GM12878 (cell line): ENCODE data around the gene FKBP2. TPM values are rescaled to one million over a fixed set of nuclear protein-coding genes. Genes with fewer than 3 reads are reported as not detected.

Source experiments
- EP300 ChIP-seq, 2 experiments: fragments of 150-350 bp in 1 of 2; IDR thresholded peaks; 2 replicates each; pipeline ENCODE4 v1.6.1; 2011 to 2012; ENCODE audit warnings: low read depth in 2 of 2, low read length in 2 of 2, borderline replicate concordance in 1 of 2, improper control_type of control experiment in 1 of 2, inconsistent platforms in 1 of 2; ENCODE audit not compliant: control insufficient read depth in 1 of 2
- JUNB ChIP-seq: IDR thresholded peaks from 2 replicates; pipeline ENCODE4 v1.6.1; 2016; ENCODE audit warnings: antibody characterized with exemption, mild to moderate bottlenecking
- NBN ChIP-seq: fragments of 450-650 bp; IDR thresholded peaks from 2 replicates; pipeline ENCODE4 v1.6.1; 2016
- NFXL1 ChIP-seq: fragments of 450-650 bp; IDR thresholded peaks from 2 replicates; pipeline ENCODE4 v1.6.1; 2017; ENCODE audit warnings: antibody characterized with exemption, mild to moderate bottlenecking, borderline replicate concordance
- NR2C2 ChIP-seq: IDR thresholded peaks from 2 replicates; pipeline ENCODE4 v1.6.1; 2011; ENCODE audit warnings: borderline replicate concordance, low read depth; ENCODE audit not compliant: control insufficient read depth, insufficient read length
- RAD51 ChIP-seq: fragments of 450-650 bp; IDR thresholded peaks from 2 replicates; pipeline ENCODE4 v1.6.1; 2016; ENCODE audit warnings: moderate library complexity, mild to moderate bottlenecking, inconsistent platforms
- polyA plus RNA-seq, 11 experiments: library from polyadenylated mRNA; depleted of rRNA in 4 of 11; unstranded in 6 of 11; stranded (reverse) in 5 of 11; fragments of >200 nt; fragmentation: Nextera tagmentation in 4 of 11; fragmentation: Illumina TruSeq in 1 of 11; extraction: Ambion mirVana in 4 of 11; extraction: Trizol in 1 of 11; gene quantifications; 1 replicate in 1 of 11; 2 replicates in 10 of 11; pipeline versions ENCODE4 v1.2.1 to v1.2.3, GENCODE V29; 2011 to 2016; ENCODE audit warnings: inconsistent platforms in 2 of 11, missing spikeins in 2 of 11, low read depth in 1 of 11
- total RNA-seq, 4 experiments: library from RNA; depleted of rRNA in 3 of 4; stranded (reverse); fragments of >200 nt in 3 of 4; fragmentation: Illumina TruSeq in 1 of 4; extraction: Trizol in 1 of 4; gene quantifications; 2 replicates each; pipeline versions ENCODE4 v1.2.1 to v1.2.3, GENCODE V29; 2013 to 2021
- TF ChIP-seq, protein P1 (sequence below): fragments of 450-650 bp; IDR thresholded peaks from 2 replicates; pipeline ENCODE4 v1.6.1; 2018; ENCODE audit warnings: mild to moderate bottlenecking, low read depth, moderate library complexity; ENCODE audit not compliant: partially characterized antibody
- TF ChIP-seq, protein P2 (sequence below): fragments of 150-350 bp; IDR thresholded peaks from 2 replicates; pipeline ENCODE4 v1.6.1; 2016; ENCODE audit warnings: low read depth, low read length
- TF ChIP-seq, protein P3 (sequence below): IDR thresholded peaks from 2 replicates; pipeline ENCODE4 v1.6.1; 2012; ENCODE audit warnings: mild to moderate bottlenecking, low read depth, low read length
- TF ChIP-seq, protein P4 (sequence below): IDR thresholded peaks from 2 replicates; pipeline ENCODE4 v1.6.1; 2011; ENCODE audit warnings: low read depth, low read length, improper control_type of control experiment, borderline replicate concordance
- TF ChIP-seq, protein P5 (sequence below): fragments of 450-650 bp; IDR thresholded peaks from 2 replicates; pipeline ENCODE4 v1.6.1; 2017; ENCODE audit warnings: antibody characterized with exemption, mild to moderate bottlenecking, moderate library complexity

FKBP2 gene
- total and polyA plus RNA-seq, 10 of the 15 experiments (the other 5 are each of a cell fraction or from before 2014, with no cell fraction given), result 1.8 to 99.7 (median 39.5) TPM

- TF ChIP-seq, protein P1, sequence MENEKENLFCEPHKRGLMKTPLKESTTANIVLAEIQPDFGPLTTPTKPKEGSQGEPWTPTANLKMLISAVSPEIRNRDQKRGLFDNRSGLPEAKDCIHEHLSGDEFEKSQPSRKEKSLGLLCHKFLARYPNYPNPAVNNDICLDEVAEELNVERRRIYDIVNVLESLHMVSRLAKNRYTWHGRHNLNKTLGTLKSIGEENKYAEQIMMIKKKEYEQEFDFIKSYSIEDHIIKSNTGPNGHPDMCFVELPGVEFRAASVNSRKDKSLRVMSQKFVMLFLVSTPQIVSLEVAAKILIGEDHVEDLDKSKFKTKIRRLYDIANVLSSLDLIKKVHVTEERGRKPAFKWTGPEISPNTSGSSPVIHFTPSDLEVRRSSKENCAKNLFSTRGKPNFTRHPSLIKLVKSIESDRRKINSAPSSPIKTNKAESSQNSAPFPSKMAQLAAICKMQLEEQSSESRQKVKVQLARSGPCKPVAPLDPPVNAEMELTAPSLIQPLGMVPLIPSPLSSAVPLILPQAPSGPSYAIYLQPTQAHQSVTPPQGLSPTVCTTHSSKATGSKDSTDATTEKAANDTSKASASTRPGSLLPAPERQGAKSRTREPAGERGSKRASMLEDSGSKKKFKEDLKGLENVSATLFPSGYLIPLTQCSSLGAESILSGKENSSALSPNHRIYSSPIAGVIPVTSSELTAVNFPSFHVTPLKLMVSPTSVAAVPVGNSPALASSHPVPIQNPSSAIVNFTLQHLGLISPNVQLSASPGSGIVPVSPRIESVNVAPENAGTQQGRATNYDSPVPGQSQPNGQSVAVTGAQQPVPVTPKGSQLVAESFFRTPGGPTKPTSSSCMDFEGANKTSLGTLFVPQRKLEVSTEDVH, result no peak
- no peak for TF ChIP-seq NFXL1
- TF ChIP-seq, protein P2, sequence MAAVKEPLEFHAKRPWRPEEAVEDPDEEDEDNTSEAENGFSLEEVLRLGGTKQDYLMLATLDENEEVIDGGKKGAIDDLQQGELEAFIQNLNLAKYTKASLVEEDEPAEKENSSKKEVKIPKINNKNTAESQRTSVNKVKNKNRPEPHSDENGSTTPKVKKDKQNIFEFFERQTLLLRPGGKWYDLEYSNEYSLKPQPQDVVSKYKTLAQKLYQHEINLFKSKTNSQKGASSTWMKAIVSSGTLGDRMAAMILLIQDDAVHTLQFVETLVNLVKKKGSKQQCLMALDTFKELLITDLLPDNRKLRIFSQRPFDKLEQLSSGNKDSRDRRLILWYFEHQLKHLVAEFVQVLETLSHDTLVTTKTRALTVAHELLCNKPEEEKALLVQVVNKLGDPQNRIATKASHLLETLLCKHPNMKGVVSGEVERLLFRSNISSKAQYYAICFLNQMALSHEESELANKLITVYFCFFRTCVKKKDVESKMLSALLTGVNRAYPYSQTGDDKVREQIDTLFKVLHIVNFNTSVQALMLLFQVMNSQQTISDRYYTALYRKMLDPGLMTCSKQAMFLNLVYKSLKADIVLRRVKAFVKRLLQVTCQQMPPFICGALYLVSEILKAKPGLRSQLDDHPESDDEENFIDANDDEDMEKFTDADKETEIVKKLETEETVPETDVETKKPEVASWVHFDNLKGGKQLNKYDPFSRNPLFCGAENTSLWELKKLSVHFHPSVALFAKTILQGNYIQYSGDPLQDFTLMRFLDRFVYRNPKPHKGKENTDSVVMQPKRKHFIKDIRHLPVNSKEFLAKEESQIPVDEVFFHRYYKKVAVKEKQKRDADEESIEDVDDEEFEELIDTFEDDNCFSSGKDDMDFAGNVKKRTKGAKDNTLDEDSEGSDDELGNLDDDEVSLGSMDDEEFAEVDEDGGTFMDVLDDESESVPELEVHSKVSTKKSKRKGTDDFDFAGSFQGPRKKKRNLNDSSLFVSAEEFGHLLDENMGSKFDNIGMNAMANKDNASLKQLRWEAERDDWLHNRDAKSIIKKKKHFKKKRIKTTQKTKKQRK, result no peak
- no peak for TF ChIP-seq NR2C2
- no peak; a peak in 1 of 4 replicates for TF ChIP-seq EP300 (IDR thresholded peaks at IDR 0.05; ENCODE audit: borderline replicate concordance in 1 of 2, control insufficient read depth in 1 of 2, low read depth in 2 of 2, low read length in 2 of 2)
- TF ChIP-seq RAD51, result no peak
- TF ChIP-seq, protein P3, sequence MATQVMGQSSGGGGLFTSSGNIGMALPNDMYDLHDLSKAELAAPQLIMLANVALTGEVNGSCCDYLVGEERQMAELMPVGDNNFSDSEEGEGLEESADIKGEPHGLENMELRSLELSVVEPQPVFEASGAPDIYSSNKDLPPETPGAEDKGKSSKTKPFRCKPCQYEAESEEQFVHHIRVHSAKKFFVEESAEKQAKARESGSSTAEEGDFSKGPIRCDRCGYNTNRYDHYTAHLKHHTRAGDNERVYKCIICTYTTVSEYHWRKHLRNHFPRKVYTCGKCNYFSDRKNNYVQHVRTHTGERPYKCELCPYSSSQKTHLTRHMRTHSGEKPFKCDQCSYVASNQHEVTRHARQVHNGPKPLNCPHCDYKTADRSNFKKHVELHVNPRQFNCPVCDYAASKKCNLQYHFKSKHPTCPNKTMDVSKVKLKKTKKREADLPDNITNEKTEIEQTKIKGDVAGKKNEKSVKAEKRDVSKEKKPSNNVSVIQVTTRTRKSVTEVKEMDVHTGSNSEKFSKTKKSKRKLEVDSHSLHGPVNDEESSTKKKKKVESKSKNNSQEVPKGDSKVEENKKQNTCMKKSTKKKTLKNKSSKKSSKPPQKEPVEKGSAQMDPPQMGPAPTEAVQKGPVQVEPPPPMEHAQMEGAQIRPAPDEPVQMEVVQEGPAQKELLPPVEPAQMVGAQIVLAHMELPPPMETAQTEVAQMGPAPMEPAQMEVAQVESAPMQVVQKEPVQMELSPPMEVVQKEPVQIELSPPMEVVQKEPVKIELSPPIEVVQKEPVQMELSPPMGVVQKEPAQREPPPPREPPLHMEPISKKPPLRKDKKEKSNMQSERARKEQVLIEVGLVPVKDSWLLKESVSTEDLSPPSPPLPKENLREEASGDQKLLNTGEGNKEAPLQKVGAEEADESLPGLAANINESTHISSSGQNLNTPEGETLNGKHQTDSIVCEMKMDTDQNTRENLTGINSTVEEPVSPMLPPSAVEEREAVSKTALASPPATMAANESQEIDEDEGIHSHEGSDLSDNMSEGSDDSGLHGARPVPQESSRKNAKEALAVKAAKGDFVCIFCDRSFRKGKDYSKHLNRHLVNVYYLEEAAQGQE, result no peak; the same call in 1 of the 2 replicates
- peak; percentile 6; the same call in 1 of the 2 replicates for TF ChIP-seq JUNB
- 0 out of 2 replicates have a peak, but pooled peaks have one; percentile 8 for TF ChIP-seq NBN
- TF ChIP-seq, protein P4, sequence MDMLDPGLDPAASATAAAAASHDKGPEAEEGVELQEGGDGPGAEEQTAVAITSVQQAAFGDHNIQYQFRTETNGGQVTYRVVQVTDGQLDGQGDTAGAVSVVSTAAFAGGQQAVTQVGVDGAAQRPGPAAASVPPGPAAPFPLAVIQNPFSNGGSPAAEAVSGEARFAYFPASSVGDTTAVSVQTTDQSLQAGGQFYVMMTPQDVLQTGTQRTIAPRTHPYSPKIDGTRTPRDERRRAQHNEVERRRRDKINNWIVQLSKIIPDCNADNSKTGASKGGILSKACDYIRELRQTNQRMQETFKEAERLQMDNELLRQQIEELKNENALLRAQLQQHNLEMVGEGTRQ, result no peak
- TF ChIP-seq, protein P5, sequence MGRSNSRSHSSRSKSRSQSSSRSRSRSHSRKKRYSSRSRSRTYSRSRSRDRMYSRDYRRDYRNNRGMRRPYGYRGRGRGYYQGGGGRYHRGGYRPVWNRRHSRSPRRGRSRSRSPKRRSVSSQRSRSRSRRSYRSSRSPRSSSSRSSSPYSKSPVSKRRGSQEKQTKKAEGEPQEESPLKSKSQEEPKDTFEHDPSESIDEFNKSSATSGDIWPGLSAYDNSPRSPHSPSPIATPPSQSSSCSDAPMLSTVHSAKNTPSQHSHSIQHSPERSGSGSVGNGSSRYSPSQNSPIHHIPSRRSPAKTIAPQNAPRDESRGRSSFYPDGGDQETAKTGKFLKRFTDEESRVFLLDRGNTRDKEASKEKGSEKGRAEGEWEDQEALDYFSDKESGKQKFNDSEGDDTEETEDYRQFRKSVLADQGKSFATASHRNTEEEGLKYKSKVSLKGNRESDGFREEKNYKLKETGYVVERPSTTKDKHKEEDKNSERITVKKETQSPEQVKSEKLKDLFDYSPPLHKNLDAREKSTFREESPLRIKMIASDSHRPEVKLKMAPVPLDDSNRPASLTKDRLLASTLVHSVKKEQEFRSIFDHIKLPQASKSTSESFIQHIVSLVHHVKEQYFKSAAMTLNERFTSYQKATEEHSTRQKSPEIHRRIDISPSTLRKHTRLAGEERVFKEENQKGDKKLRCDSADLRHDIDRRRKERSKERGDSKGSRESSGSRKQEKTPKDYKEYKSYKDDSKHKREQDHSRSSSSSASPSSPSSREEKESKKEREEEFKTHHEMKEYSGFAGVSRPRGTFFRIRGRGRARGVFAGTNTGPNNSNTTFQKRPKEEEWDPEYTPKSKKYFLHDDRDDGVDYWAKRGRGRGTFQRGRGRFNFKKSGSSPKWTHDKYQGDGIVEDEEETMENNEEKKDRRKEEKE, result no peak
These were observed at the start of gene FKBP2 (continued) for GRCh38 chr11:64240435-64241240.
